Measurements from ENCODE around the gene DCP2. TPM values are rescaled to one million over a fixed set of nuclear protein-coding genes. Genes with fewer than 3 reads are reported as not detected.

DCP2 gene
- total RNA-seq, 1 experiment from 2014 or later = 186 TPM

- Mint-ChIP-seq H3K27ac (no peak overlapping the region), H3K36me3 (peaks cover under 1% of the 10 kb centered on the region; the same call in 1 of the 2 replicates), H3K4me3 (no peak overlapping the region), H3K27me3 (ENCODE audit: low read depth) (no peaks in the 10 kb centered on the region), H3K4me1 (peaks cover 42% of the 10 kb centered on the region), H3K9me3 (no peaks in the 10 kb centered on the region)
- DNase-seq (ENCODE audit: low spot score) = no peak
- no peak for ATAC-seq
- ChIA-PET CTCF (interaction anchor here (0.6 kb wide), 1 partner anchor 40 kb away, joined by 3 read pairs; no protein-coding TSS in a partner anchor), POLR2A (no interaction called here)
- TF ChIP-seq RELA (CRISPR knock-in tag; IDR thresholded peaks at IDR 0.05; ENCODE audit: borderline replicate concordance) (no peak), SOX15 (CRISPR knock-in tag; IDR thresholded peaks at IDR 0.05) (no peak), ATF6 (CRISPR knock-in tag; IDR thresholded peaks at IDR 0.05) (no peak), CREM (CRISPR knock-in tag; IDR thresholded peaks at IDR 0.05) (no peak), NFATC4 (CRISPR knock-in tag; IDR thresholded peaks at IDR 0.05) (no peak), ESRRA (CRISPR knock-in tag; IDR thresholded peaks at IDR 0.05; ENCODE audit: borderline replicate concordance) (no peak), TCF7 (CRISPR knock-in tag; IDR thresholded peaks at IDR 0.05; ENCODE audit: low read depth) (no peak), NR1H2 (CRISPR knock-in tag; IDR thresholded peaks at IDR 0.05) (no peak), GABPB1 (CRISPR knock-in tag; IDR thresholded peaks at IDR 0.05) (no peak), SMAD3 (CRISPR knock-in tag; IDR thresholded peaks at IDR 0.05; ENCODE audit: borderline replicate concordance) (no peak), ZNF281 (CRISPR knock-in tag; IDR thresholded peaks at IDR 0.05) (no peak), ZMAT4 (CRISPR knock-in tag; IDR thresholded peaks at IDR 0.05) (no peak), CBFB (CRISPR knock-in tag; IDR thresholded peaks at IDR 0.05; ENCODE audit: low read depth) (no peak), SMAD4 (CRISPR knock-in tag; IDR thresholded peaks at IDR 0.05) (no peak), IRF2 (CRISPR knock-in tag; IDR thresholded peaks at IDR 0.05; ENCODE audit: borderline replicate concordance, low read depth) (no peak)
- TF ChIP-seq, protein P1, sequence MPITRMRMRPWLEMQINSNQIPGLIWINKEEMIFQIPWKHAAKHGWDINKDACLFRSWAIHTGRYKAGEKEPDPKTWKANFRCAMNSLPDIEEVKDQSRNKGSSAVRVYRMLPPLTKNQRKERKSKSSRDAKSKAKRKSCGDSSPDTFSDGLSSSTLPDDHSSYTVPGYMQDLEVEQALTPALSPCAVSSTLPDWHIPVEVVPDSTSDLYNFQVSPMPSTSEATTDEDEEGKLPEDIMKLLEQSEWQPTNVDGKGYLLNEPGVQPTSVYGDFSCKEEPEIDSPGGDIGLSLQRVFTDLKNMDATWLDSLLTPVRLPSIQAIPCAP (CRISPR knock-in tag; IDR thresholded peaks at IDR 0.05) = no peak
- TF ChIP-seq, protein P2, sequence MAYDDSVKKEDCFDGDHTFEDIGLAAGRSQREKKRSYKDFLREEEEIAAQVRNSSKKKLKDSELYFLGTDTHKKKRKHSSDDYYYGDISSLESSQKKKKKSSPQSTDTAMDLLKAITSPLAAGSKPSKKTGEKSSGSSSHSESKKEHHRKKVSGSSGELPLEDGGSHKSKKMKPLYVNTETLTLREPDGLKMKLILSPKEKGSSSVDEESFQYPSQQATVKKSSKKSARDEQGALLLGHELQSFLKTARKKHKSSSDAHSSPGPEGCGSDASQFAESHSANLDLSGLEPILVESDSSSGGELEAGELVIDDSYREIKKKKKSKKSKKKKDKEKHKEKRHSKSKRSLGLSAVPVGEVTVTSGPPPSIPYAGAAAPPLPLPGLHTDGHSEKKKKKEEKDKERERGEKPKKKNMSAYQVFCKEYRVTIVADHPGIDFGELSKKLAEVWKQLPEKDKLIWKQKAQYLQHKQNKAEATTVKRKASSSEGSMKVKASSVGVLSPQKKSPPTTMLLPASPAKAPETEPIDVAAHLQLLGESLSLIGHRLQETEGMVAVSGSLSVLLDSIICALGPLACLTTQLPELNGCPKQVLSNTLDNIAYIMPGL (CRISPR knock-in tag; IDR thresholded peaks at IDR 0.05) = no peak
Measured at GRCh38 chr5:113036826-113037225, 60.2 kb downstream of the DCP2 start.

DNA sequence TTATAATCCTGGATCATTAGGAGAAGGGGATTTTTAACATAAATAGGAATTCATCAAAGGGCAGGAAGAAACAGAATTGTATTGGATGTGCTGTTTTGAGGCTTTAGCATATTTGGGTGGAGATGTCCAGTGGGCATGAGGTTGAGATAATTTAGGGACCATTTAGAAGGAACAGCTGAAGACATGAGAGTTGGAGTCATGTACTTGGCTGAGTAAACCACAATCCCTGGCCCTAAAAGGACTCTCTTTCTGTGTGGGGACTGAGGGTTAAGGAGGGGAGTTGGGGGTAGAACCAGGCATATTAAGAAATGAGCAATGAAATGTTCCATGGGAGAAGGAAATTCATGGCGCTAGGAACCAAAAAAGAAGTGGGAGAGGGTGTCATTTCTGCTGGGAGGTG is 61.5 kb downstream of the DCP2 start:
- Mint-ChIP-seq H3K4me3 (no peak overlapping the region), H3K27me3 (ENCODE audit: low read depth) (no peaks in the 10 kb centered on the region), H3K4me1 (peaks cover 34% of the 10 kb centered on the region), H3K36me3 (peaks cover 3% of the 10 kb centered on the region), H3K27ac (no peak overlapping the region), H3K9me3 (no peaks in the 10 kb centered on the region)
- ATAC-seq = no peak
- DNase-seq (ENCODE audit: low spot score) = no peak
- TF ChIP-seq ZNF416 (CRISPR knock-in tag; IDR thresholded peaks at IDR 0.05) = no peak
- no peak for TF ChIP-seq NR1H2 (CRISPR knock-in tag; IDR thresholded peaks at IDR 0.05)
- TF ChIP-seq, protein P1 (CRISPR knock-in tag; IDR thresholded peaks at IDR 0.05) = no peak
- ChIA-PET POLR2A (interaction anchor here (0.6 kb wide), 1 partner anchor 12 kb away, joined by 6 read pairs; no protein-coding TSS in a partner anchor), CTCF (no interaction called here)

All from WTC11 (cell line).